HEK293T (cell line): ENCODE results near the gene CREB5.

Experiments
- BHLHE40 ChIP-seq: fragments of 450-650 bp; IDR thresholded peaks from 2 replicates; pipeline ENCODE4 v1.6.1; 2016; ENCODE audit warnings: mild to moderate bottlenecking, moderate library complexity, borderline replicate concordance
- CTBP1 ChIP-seq: fragments of 450-650 bp; IDR thresholded peaks from 2 replicates; pipeline ENCODE4 v1.6.1; 2016; ENCODE audit warnings: borderline replicate concordance
- ELF4 ChIP-seq: fragments of 450-650 bp; IDR thresholded peaks from 2 replicates; pipeline ENCODE4 v1.6.1; 2017; ENCODE audit warnings: antibody characterized with exemption
- FOXA1 ChIP-seq: fragments of 450-650 bp; IDR thresholded peaks from 2 replicates; pipeline ENCODE4 v1.6.1; 2016; ENCODE audit warnings: mild to moderate bottlenecking
- FOXM1 ChIP-seq: fragments of 450-650 bp; IDR thresholded peaks from 2 replicates; pipeline ENCODE4 v1.6.1; 2017; ENCODE audit warnings: mild to moderate bottlenecking, borderline replicate concordance
- HDGF ChIP-seq: fragments of 450-650 bp; IDR thresholded peaks from 2 replicates; pipeline ENCODE4 v1.6.1; 2017; ENCODE audit warnings: antibody characterized with exemption, borderline replicate concordance
- L3MBTL2 ChIP-seq: fragments of 450-650 bp; conservative IDR thresholded peaks from 2 replicates; pipeline ENCODE4 v1.6.1; 2016; ENCODE audit warnings: mild to moderate bottlenecking
- LEF1 ChIP-seq: fragments of 450-650 bp; IDR thresholded peaks from 2 replicates; pipeline ENCODE4 v1.6.1; 2017; ENCODE audit warnings: mild to moderate bottlenecking, borderline replicate concordance
- NFRKB ChIP-seq: fragments of 450-650 bp; IDR thresholded peaks from 2 replicates; pipeline ENCODE4 v1.6.1; 2016; ENCODE audit warnings: mild to moderate bottlenecking, moderate library complexity
- SP1 ChIP-seq: fragments of 450-650 bp; IDR thresholded peaks from 2 replicates; pipeline ENCODE4 v1.6.1; 2017
- SUZ12 ChIP-seq: fragments of 450-650 bp; IDR thresholded peaks from 2 replicates; pipeline ENCODE4 v1.6.1; 2016; ENCODE audit warnings: mild to moderate bottlenecking
- TARDBP ChIP-seq: fragments of 450-650 bp; IDR thresholded peaks from 2 replicates; pipeline ENCODE4 v1.6.1; 2016
- ZNF384 ChIP-seq: fragments of 450-650 bp; IDR thresholded peaks from 2 replicates; pipeline ENCODE4 v1.6.1; 2016
- TF ChIP-seq, protein P1 (sequence below): fragments of 450-650 bp; IDR thresholded peaks from 2 replicates; pipeline ENCODE4 v1.6.1; 2016

DNA sequence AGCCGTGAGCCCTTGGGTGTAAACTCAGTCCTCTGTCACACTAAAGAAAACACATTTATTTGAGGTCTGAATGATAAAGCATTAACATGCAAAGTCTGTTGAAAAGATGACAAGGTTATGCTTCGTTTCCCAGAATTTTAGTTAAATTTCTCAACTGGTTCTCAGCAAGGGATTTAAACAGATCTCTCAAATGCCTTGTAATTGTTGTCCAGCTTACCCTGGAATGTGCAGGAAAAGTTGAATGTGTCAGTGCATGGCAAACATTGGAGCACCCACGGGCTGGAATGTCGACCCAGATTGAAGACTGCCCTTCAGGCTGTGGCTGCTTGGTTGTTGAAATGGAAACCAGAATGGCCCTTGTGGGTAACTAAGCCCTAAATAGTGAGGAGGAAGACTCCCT, 354.0 kb downstream of the CREB5 start:
- no peak for TF ChIP-seq NFRKB
- TF ChIP-seq SP1: no peak
- TF ChIP-seq CTBP1: no peak
- TF ChIP-seq BHLHE40: no peak
- no peak for TF ChIP-seq SUZ12
- no peak for TF ChIP-seq FOXM1
- no peak for TF ChIP-seq LEF1
- TF ChIP-seq, protein P1, sequence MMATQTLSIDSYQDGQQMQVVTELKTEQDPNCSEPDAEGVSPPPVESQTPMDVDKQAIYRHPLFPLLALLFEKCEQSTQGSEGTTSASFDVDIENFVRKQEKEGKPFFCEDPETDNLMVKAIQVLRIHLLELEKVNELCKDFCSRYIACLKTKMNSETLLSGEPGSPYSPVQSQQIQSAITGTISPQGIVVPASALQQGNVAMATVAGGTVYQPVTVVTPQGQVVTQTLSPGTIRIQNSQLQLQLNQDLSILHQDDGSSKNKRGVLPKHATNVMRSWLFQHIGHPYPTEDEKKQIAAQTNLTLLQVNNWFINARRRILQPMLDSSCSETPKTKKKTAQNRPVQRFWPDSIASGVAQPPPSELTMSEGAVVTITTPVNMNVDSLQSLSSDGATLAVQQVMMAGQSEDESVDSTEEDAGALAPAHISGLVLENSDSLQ: no peak
- TF ChIP-seq TARDBP: no peak
- TF ChIP-seq HDGF: no peak
- no peak for TF ChIP-seq L3MBTL2
- TF ChIP-seq ZNF384: no peak
- TF ChIP-seq FOXA1: no peak
- TF ChIP-seq ELF4: no peak
